K562 (cell line): ENCODE results near the gene APBA2. TPM values are rescaled to one million over a fixed set of nuclear protein-coding genes. Genes with fewer than 3 reads are reported as not detected.

Experiments used
- ATAC-seq: fragments of 200-7000 bp; cut with Tn5 transposase; 3 replicates; pipeline ENCODE4 v1.9.1; 2020; ENCODE audit warnings: moderate library complexity
- BruUV-seq: library from RNA; stranded (reverse); fragments of 400-500 nt; replicated peaks from 2 replicates; lab custom pipeline; 2021; lab: Mats Ljungman, UMichigan
- CTCF ChIA-PET: fragments of 300-600 bp; formaldehyde crosslinking; extraction: SDS; loops from one replicate; lab custom pipeline; 2021; ENCODE audit warnings: low intra/inter-chr PET ratio; lab: Yijun Ruan, JAX
- POLR2A ChIA-PET: fragments of 300-600, 350-650 bp; sonication (Branson Sonifier 250); formaldehyde crosslinking; extraction: SDS; loops from one replicate; lab custom pipeline; 2021; ENCODE audit warnings: antibody characterized with exemption, inconsistent platforms; lab: Yijun Ruan, JAX
- DNase-seq, 4 experiments: peaks; one replicate each; pipeline versions ENCODE4 v3.0.0 to v3.0.0-alpha.2; 2011 to 2018; ENCODE audit warnings: low spot score in 3 of 4, mixed read lengths in 3 of 4; ENCODE audit errors: extremely low read depth in 1 of 4
- FAIRE-seq: peaks from 2 replicates; lab custom pipeline; 2011; peaks lifted over from hg19 to GRCh38; lab: Jason Lieb, UNC
- H2AFZ ChIP-seq: 2 replicates; pipeline ENCODE4 v1.6.0; 2011; ENCODE audit warnings: low read depth, low read length, control low read depth, inconsistent platforms
- H3K27ac ChIP-seq: fragments of 200-600 bp; 3 replicates; pipeline ENCODE4 v1.8.0; 2011; ENCODE audit warnings: low read depth, mild to moderate bottlenecking, control low read depth, inconsistent platforms, low read length, moderate library complexity, mixed read lengths; ENCODE audit errors: extremely low read depth
- H3K27me3 ChIP-seq, 2 experiments: fragments of 300-600 bp in 1 of 2; 2 replicates in 1 of 2; 3 replicates in 1 of 2; pipeline versions ENCODE4 v1.6.0 to v1.8.0; 2011; ENCODE audit warnings: inconsistent platforms in 2 of 2, low read length in 2 of 2, mild to moderate bottlenecking in 1 of 2, mixed read lengths in 1 of 2, moderate library complexity in 1 of 2; ENCODE audit not compliant: control insufficient read depth in 2 of 2, insufficient read depth in 2 of 2
- H3K36me3 ChIP-seq: fragments of 300-600 bp; 3 replicates; pipeline ENCODE4 v1.8.0; 2011; ENCODE audit warnings: mild to moderate bottlenecking, low read length, inconsistent platforms; ENCODE audit not compliant: control insufficient read depth, insufficient read depth
- H3K4me1 ChIP-seq, 2 experiments: fragments of 200-600 bp in 1 of 2; replicated peaks in 1 of 2; 2 replicates in 1 of 2; 3 replicates in 1 of 2; pipeline versions ENCODE4 v1.5.1 to v1.8.0; 2011; ENCODE audit warnings: inconsistent platforms in 2 of 2, low read length in 2 of 2, mild to moderate bottlenecking in 1 of 2, mixed read lengths in 1 of 2, moderate library complexity in 1 of 2; ENCODE audit not compliant: control insufficient read depth in 2 of 2, insufficient read depth in 2 of 2
- H3K4me2 ChIP-seq: 2 replicates; pipeline ENCODE4 v1.6.1; 2011; ENCODE audit warnings: low read length, control low read depth, inconsistent platforms, mixed read lengths; ENCODE audit not compliant: insufficient read depth
- H3K4me3 ChIP-seq: fragments of 200-600 bp; sonication (generic), shearing (Covaris generic); 2 replicates; pipeline ENCODE4 v1.5.1; 2016; ENCODE audit warnings: control low read depth, inconsistent platforms
- H3K79me2 ChIP-seq: fragments of 200-600 bp; 3 replicates; pipeline ENCODE4 v1.8.0; 2011; ENCODE audit warnings: low read length, inconsistent platforms; ENCODE audit not compliant: control insufficient read depth, insufficient read depth
- H3K9ac ChIP-seq, 2 experiments: 2 replicates each; pipeline versions ENCODE4 v1.6.0 to v1.6.1; 2011; ENCODE audit warnings: low read depth in 2 of 2, low read length in 2 of 2, control low read depth in 1 of 2, inconsistent platforms in 1 of 2, mild to moderate bottlenecking in 1 of 2, mixed read lengths in 1 of 2; ENCODE audit not compliant: insufficient read depth in 1 of 2
- H3K9me1 ChIP-seq: one replicate; pipeline ENCODE4 v1.6.0; 2011; ENCODE audit warnings: inconsistent platforms, mild to moderate bottlenecking, low read length, moderate library complexity; ENCODE audit not compliant: control insufficient read depth, insufficient read depth
- H3K9me3 ChIP-seq: replicated peaks from 2 replicates; pipeline ENCODE4 v1.5.1; 2011; ENCODE audit warnings: low read depth, low read length, inconsistent platforms; ENCODE audit not compliant: control insufficient read depth, insufficient read depth
- H4K20me1 ChIP-seq: replicated peaks from 2 replicates; pipeline ENCODE4 v1.6.1; 2011; ENCODE audit warnings: low read length, inconsistent platforms, mixed read lengths; ENCODE audit not compliant: control insufficient read depth, insufficient read depth
- ARID3B ChIP-seq: fragments of 250-450 bp; sonication (Bioruptor Pico); IDR thresholded peaks from 2 replicates; pipeline ENCODE4 v1.4.0; 2020; ENCODE audit warnings: borderline replicate concordance
- CCNT2 ChIP-seq: IDR thresholded peaks from 2 replicates; pipeline ENCODE4 v1.6.1; 2011; ENCODE audit warnings: borderline replicate concordance, low read depth, mild to moderate bottlenecking, moderate library complexity, mixed read lengths, low read length; ENCODE audit not compliant: insufficient read length; ENCODE audit errors: extremely low read depth
- CTBP1 ChIP-seq: fragments of 450-650 bp; IDR thresholded peaks from 2 replicates; pipeline ENCODE4 v1.6.1; 2016; ENCODE audit warnings: borderline replicate concordance
- EP400 ChIP-seq: fragments of 450-650 bp; IDR thresholded peaks from 2 replicates; pipeline ENCODE4 v1.6.1; 2017; ENCODE audit warnings: antibody characterized with exemption, mild to moderate bottlenecking, moderate library complexity
- FOS ChIP-seq: IDR thresholded peaks from 3 replicates; pipeline ENCODE4 v1.6.1; 2011; ENCODE audit not compliant: insufficient read length; ENCODE audit errors: extremely low read depth
- GABPB1 ChIP-seq: sonication (generic); formaldehyde crosslinking; IDR thresholded peaks from 2 replicates; pipeline ENCODE4 v1.8.0; 2022; ENCODE audit warnings: mild to moderate bottlenecking, missing genetic modification reagents
- RBM15 ChIP-seq: fragments of 200-400 bp; formaldehyde crosslinking; IDR thresholded peaks from 2 replicates; pipeline ENCODE4 v1.6.1; 2018; ENCODE audit warnings: mild to moderate bottlenecking, low read length, moderate library complexity; ENCODE audit not compliant: insufficient read depth
- SMAD3 ChIP-seq: fragments of 450-650 bp; formaldehyde crosslinking; conservative IDR thresholded peaks from 2 replicates; pipeline ENCODE4 v1.4.0; 2020; ENCODE audit warnings: mild to moderate bottlenecking
- SMC3 ChIP-seq: conservative IDR thresholded peaks from 2 replicates; pipeline ENCODE4 v1.6.1; 2011; ENCODE audit warnings: low read depth, low read length, improper control_type of control experiment; ENCODE audit not compliant: insufficient read depth
- SOX6 ChIP-seq: fragments of 450-650 bp; IDR thresholded peaks from 2 replicates; pipeline ENCODE4 v1.6.1; 2014; ENCODE audit warnings: mild to moderate bottlenecking
- STAT6 ChIP-seq: sonication (generic); formaldehyde crosslinking; IDR thresholded peaks from 2 replicates; pipeline ENCODE4 v1.8.1; 2023; ENCODE audit warnings: mild to moderate bottlenecking, missing genetic modification reagents
- TBL1XR1 ChIP-seq, 2 experiments: IDR thresholded peaks; 2 replicates each; pipeline ENCODE4 v1.6.1; 2012; ENCODE audit warnings: improper control_type of control experiment in 2 of 2, low read length in 2 of 2, mild to moderate bottlenecking in 1 of 2
- ZFP91 ChIP-seq: sonication (generic); formaldehyde crosslinking; IDR thresholded peaks from 2 replicates; pipeline ENCODE4 v1.8.0; 2022; ENCODE audit warnings: mild to moderate bottlenecking, missing genetic modification reagents
- ZNF512 ChIP-seq: IDR thresholded peaks from 2 replicates; pipeline ENCODE4 v1.6.1; 2016; ENCODE audit warnings: missing genetic modification characterization, missing compliant biosample characterization
- ZNF561 ChIP-seq: fragments of 450-650 bp; formaldehyde crosslinking; conservative IDR thresholded peaks from 2 replicates; pipeline ENCODE4 v1.4.0; 2020; ENCODE audit warnings: mild to moderate bottlenecking, moderate library complexity
- ZNF717 ChIP-seq: fragments of 250-450 bp; sonication (Bioruptor Pico); IDR thresholded peaks from 2 replicates; pipeline ENCODE4 v1.5.0; 2021
- WGBS: fragments of 100-300 bp; shearing (Covaris generic); methylation state at CpG from one replicate; pipeline ENCODE4 v1.1.6; 2016; ENCODE audit warnings: low coverage, mixed read lengths; ENCODE audit not compliant: insufficient coverage; ENCODE audit errors: missing lambda C conversion rate; 5-methylcytosine and 5-hydroxymethylcytosine counted together
- in situ Hi-C: fragments of 300-500 bp; cut with MboI; formaldehyde crosslinking; loops from 4 replicates; pipeline ENCODE4 v1.15.0; 2018; ENCODE audit warnings: inconsistent platforms, mixed read lengths
- intact Hi-C: fragments of 100-400 bp; cut with micrococcal nuclease; formaldehyde crosslinking; loops from 2 replicates; pipeline ENCODE4 v1.14.2; 2022
- polyA plus RNA-seq, 8 experiments: library from polyadenylated mRNA; depleted of rRNA in 4 of 8; stranded (reverse) in 5 of 8; unstranded in 3 of 8; fragments of >200 nt; fragmentation: Nextera tagmentation in 2 of 8; fragmentation: Illumina TruSeq in 1 of 8; extraction: Ambion mirVana in 2 of 8; extraction: Trizol in 1 of 8; gene quantifications; 2 replicates each; pipeline versions ENCODE4 v1.2.1 to v1.2.3, GENCODE V29; 2011 to 2014; ENCODE audit warnings: inconsistent platforms in 1 of 8, missing spikeins in 1 of 8
- total RNA-seq, 7 experiments: library from RNA; depleted of rRNA in 6 of 7; stranded (reverse); fragments of >200 nt in 6 of 7; fragmentation: Illumina TruSeq in 2 of 7; extraction: Trizol in 2 of 7; gene quantifications; 2 replicates each; pipeline versions ENCODE4 v1.2.1 to v1.2.3, GENCODE V29; 2011 to 2021; ENCODE audit warnings: low replicate concordance in 1 of 7

The APBA2 gene
- total and polyA plus RNA-seq, 9 of the 15 experiments (the other 6 are each of a cell fraction or from before 2014, with no cell fraction given) = 0.24 to 40.9 (median 25.2) TPM

GRCh38 chr15:29029651-29030195 lies 143.9 kb downstream of the APBA2 start:
- CTCF ChIA-PET = no interaction called here
- no peak for TF ChIP-seq TBL1XR1 (IDR thresholded peaks at IDR 0.05; ENCODE audit: low read length in 2 of 2)
- no peak for TF ChIP-seq CCNT2
- no peak for TF ChIP-seq ZNF561
- no peak for TF ChIP-seq RBM15
- no peak for TF ChIP-seq EP400
- no peak for TF ChIP-seq SOX6
- TF ChIP-seq SMC3 = no peak
- TF ChIP-seq FOS = no peak
- no peak for TF ChIP-seq ZNF717 (CRISPR knock-in tag)
- no peak for TF ChIP-seq ZNF512 (tag)
- TF ChIP-seq ZFP91 (CRISPR knock-in tag) = no peak
- no peak for TF ChIP-seq ARID3B (CRISPR knock-in tag)
- no peak for TF ChIP-seq GABPB1 (CRISPR knock-in tag)
- TF ChIP-seq STAT6 (CRISPR knock-in tag) = no peak
- TF ChIP-seq SMAD3 = no peak
- no peak for TF ChIP-seq CTBP1

More at GRCh38 chr15:29029651-29030195, 143.9 kb downstream of the APBA2 start:
- H3K27ac ChIP-seq = no peak overlapping the region
- H3K9ac ChIP-seq = no peak overlapping the region
- no peak overlapping the region for H3K4me2 ChIP-seq
- no peaks in the 10 kb centered on the region; the same call in 2 of the 3 replicates for H3K79me2 ChIP-seq
- BruUV-seq = no TSS peak
- no peak overlapping the region for H3K4me3 ChIP-seq
- WGBS = 83% methylated on average over 16 of the region's 17 CpGs
- no peak overlapping the region for H2AFZ ChIP-seq
- H3K36me3 ChIP-seq = no peaks in the 10 kb centered on the region
- H3K9me1 ChIP-seq = no peaks in the 10 kb centered on the region
- no peaks in the 10 kb centered on the region for H4K20me1 ChIP-seq
- DNase-seq (no peak), FAIRE-seq (no peak), ATAC-seq (no peak)
- in situ Hi-C loops = no loop called here
- POLR2A ChIA-PET = interaction anchor here (1.3 kb wide), 1 partner anchor 14 kb away, joined by 4 read pairs; no protein-coding TSS in a partner anchor
- H3K27me3 ChIP-seq = no peaks in the 10 kb centered on the region
- intact Hi-C loops = no loop called here
- H3K9me3 ChIP-seq = no peaks in the 10 kb centered on the region
- H3K4me1 ChIP-seq = peaks cover 0 to 4% of the 10 kb centered on the region in 2 experiments; a peak in 2 of 5 replicates
